GM10847 (cell line): ENCODE data around the gene DENND4B.

Experiments used
- POLR2A ChIP-seq: IDR thresholded peaks from 2 replicates; pipeline ENCODE4 v1.6.1; 2011; ENCODE audit not compliant: insufficient read length; ENCODE audit errors: extremely low read depth

The DENND4B gene

DNA sequence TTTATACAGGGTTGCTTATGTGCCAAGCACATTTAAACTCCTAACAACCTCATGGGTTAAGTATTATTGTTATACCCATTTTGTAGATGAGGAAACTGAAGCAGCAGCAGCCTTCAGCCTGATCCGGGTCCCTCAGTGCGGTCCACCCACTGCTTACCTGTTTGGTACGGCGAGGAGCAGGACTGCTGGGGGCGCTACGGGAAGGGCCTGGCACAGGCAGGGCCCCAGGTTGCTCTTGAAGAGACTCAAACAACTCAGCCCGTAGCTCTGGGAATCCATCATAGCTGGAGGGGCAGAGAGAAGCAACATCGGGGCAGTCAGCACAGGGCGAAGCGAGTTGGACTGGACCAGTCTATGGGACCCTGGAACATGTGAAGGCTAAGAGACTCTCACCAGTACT lies 9.2 kb downstream of the DENND4B start:
- no peak for TF ChIP-seq POLR2A

DNA sequence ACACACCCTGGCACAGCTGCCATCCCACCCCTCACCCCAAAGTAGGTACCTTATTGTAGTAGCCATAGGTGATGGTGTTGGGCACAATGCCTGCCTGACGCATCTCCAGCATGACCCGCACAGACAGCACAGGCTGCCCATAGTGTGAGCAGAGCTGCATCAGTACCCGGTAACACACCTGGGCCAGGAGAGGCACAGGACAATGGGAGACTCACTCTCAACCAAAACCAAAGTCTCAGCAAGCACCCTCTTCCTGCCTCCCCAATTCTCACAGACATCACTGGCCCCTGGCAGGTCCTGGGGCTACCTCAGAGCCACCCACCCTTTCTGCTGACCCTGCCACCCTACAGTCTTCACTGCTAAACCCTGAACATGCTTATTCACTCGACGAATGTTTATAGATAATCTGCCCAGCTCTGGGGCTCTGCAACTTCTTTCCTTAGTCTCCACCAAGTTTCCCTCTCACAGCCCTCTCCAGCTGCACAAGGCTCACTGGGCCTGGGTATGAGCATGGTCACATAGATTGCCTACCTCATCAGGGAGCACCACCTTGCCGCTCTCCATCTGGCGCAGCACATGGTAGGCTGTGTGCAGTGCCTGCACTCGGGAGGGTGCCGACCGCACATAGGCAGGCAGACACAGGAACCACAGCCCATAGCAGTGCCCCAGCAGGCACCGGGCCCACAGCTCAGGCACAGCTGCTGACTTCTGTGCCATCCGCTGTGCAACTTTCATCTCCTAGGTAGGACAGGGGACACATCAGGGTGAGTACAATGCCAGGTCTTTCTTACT lies 10.3 kb downstream of the DENND4B start:
- no peak for TF ChIP-seq POLR2A

DNA sequence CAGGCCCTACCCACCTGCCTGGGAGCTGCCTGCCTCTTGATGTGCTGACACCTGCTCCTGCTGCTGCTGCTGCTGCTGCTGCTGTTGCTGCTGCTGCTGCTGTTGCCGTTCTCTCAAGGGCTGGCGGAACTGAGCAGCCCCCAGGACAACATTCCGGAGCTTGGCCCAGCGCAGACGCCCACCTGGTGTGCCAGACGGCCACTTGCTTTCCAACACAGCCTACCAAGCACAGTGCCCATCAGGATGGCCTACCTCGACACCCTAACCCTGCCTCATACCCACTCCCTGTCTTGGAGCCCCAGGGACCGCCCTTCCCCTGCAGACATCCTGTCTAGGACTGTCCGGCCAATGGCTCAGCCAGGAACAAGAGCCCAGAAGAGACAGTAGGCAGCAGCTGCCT lies 11.8 kb downstream of the DENND4B start:
- no peak for TF ChIP-seq POLR2A

DNA sequence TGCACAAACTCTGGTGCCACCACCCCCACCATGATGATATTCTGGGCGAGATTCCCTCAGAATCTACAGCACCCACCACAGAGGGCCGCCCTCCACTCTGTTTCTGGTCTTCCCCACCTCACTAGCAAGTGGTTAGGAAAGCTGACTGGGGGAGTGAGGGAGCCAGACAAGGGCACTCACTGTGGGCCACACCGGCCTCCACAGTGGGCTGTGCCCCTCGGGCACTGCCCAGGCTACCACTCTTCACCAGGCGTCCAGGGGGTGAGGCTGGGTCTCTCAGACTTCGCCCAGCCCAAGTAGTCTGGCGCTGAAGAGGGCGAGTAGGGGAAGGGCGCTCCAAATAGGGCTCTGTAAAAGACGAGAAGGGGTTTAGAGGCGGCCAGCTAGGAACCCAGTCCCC lies 12.6 kb downstream of the DENND4B start:
- TF ChIP-seq POLR2A: no peak

DNA sequence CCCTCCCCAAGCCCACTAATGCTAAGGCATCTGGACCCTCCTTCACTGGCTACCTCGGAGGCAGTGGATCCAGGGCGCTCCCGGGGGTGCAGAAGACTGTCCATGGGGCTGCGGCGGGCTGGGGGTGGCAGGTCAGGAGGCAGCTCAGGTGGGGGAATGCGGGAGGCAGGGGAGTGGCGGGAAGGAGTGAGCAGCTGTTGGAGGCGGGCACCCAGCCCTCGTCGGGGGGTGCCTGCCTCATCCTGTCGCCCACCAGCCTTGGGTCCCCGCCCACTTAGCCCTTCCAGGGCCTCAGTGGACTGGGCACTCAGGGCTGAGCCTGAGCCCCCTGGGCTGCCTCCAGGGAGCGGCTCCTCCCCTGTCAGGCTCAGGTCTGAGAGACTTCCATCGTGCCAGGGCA lies 13.1 kb downstream of the DENND4B start:
- TF ChIP-seq POLR2A: no peak

DNA sequence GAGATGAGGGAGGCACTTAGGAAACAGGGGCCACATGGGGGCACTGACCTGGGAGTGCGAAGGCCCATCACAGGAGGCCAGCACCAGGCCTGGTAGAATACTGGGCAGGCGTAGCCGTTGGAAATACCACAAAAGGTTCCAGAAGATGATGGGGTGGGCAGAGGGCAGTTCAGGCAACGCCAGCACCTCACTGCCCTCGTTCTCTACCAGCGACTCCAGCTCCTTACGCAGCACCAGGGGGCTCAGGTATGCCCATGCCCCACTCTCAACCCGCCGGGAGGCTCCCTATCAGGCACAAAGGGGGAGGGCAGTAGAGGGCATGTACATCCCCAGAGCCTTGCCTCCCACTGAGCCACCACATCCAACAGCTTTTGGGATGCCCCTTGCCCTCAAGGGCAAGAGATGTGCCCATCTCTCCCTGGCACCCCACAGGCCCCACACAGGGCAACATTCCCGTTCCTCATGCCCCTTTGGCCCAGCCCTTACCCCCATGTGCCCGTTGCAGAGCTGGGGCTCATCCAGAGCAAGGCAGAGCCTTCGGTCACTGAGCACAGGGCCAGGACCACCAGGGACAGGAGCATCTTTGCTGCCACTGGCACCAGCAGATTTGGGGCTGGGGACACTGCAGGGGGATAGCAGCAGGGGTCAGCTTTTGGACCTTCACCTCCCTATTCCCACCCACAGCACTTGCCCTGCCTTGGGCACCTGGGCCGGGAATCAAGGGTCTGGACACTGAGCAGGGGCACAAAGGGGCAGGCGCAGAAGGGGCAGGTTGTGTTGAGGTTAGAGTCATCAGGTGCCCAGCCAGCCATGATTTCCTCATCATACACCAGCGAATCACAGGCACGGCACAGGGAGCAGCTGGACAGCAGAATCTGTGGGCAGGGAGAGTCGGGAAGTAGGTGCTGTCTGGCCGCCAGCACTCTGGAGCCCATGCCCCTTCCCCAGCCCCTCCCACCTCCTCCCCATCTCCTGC lies 14.1 kb downstream of the DENND4B start:
- TF ChIP-seq POLR2A: no peak

DNA sequence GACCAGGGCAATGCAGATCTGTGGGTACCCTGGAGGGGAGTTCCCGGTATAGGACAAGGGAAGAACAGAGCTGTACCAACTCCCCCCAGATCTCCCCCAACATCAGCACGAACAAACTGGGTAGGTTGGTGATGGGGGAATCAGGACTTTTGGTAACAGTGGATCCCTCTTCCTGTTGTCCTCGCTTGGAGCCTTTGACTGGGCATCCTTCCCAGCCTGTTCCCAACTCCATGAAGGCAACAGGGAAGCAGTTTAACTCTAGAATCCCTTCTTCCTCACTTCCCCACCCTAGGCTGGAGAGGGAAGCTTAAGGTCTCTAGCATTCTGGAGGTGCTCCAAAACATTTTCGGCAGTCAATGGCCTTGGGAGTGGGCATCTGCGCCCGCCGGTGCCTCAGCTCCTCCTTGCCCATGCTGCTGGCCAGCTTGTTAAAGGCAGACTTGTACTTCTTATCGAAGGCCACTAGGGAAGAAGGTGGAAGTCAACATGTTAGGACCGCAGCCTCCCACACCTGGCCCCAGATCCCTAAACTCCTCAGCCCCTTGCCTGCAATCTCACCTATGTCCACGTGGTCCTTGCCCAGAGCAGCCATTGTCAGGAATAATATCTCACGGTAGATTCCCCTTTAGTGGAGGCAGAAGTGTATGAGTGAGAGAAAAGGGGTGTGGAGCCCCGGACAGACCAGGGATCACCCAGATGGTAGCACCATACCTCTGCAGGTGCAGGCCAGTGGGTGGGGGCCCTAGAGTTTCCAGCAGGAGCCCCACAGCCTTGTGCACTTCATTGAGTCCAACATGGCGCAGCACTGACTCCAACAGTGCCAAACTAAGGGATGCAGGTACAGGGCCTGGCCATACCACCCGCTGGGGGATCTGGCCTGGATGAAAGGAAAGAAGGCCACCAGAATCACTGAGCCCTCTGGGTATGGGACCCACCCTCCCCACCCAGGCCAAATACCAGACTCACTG lies 16.3 kb downstream of the DENND4B start:
- TF ChIP-seq POLR2A: no peak

DNA sequence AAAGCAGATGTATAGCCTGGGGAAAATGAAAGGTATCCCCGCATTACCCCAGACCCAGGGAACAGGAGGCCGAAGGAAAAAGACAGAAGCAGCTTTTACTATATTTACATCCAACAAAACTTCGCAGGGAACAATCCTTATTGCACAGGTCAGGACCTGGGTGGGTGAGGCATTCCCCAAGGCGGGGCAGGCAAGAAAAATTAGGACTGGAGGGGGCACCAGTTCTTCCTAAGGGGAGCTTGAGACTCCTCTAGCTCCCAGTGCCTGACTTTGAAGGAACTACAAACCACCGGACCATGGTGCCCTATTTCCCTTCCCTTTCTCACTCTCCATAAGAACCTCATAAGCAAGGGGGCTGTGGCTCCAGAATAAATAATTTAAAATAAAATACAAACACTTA lies 17.1 kb downstream of the DENND4B start:
- no peak for TF ChIP-seq POLR2A

DNA sequence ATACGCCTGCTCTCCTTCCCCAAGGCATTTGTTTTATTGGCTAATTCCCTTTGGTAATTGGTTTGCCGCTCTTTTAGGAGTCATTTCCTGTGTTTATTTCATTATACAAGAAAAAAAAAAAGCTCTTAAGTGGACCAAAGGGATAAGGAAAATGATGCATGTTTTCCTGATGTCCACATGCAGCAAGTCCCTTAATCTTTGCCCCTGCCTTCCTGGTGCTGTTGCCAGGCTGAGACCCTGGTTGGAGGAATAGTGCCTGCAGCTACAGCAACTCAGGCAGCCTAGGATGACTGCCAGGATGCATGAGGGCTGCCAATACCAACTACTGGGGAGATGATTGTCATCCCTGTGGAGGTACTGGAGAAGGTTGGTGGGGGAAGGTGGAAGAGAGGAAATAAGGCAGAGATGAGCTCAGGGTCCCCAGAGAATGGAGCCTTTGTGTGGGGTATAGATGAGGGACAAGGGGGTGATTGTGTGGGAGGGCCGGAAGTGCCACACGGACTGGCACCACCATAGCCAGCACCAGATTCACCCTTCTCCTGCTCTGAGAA lies 17.7 kb downstream of the DENND4B start:
- no peak for TF ChIP-seq POLR2A

DNA sequence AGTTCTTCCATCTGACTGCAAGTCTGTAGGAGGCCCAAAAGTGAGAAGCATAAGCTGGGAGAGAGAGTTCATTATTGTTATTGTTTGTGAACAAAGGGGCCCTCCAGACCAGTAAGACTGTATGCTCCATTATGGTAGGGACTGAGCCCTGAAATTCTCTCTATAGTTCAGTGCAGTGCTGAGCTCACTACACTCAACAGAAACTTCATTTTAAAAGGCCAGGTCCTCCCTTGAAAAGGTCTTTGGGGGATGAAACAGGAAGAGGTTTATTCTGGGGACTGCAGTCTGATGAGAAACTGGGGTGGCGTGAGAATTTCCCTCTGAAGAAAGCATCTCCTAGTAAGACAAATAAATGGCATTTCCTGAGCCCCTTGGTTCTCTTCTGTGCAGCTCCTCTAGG lies 18.3 kb downstream of the DENND4B start:
- no peak for TF ChIP-seq POLR2A

DNA sequence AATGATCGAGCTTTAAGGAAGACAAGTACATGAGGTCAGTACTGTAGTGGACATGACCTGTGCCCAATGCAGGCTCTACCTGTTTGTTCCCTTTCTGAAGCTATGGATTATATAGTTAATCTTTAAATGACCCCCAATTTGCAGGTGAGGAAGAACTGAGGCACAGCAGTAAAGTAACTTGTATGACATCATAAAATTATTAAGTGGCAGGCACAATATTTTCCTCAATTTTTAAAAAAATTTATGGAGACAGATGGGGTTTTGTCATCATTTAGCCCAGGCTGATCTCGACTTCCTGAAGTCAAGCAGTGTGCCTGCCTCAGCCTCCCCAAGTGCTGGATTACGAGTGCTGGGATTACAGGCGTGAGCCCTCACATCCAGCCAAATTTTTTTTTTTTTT lies 20.1 kb downstream of the DENND4B start:
- no peak for TF ChIP-seq POLR2A

DNA sequence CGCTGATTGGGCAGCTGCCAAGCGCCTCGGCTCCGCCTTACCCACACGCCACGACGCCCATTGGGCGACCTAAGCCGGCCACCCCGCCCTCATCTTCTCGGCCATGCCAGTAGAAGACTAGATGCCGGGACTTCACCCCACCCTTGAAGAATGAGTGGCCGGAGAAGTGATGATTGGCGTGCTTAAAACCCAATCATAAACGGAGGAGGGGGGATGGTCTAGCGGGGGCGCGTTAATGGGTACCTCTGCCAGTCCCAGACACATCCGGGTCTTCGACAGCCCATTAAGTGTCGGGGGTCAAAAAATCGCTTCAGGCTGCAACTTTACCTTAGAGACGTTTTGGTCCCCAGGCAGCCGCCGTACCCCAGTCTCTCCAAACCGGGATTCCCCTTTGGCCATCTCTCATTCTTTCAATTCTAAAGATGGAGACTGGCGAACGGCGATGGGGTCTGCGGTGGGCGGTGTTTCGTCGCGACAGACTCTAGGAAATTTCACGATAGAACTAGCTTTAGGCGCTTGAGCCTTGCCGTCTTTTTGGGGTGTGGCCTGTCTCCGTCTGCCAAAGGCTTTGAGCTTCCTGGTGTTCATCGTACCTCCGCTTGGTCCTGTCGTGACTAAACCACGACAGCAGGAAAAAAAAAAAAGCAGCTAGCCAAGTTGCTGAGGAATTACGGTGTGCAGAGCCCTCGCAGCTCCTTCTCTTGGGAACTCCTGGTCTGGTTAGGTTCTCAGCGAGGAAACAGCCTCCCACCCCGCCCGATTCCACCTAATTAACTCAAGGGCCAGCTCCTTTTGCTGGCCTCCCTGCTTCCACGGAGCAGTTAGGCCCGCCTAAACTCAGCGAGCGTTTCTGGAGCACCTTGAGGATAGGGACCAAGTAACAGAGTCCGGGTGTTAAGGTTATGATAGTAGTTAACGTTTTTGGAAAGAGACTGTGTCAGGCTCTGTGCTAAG lies 23.3 kb downstream of the DENND4B start, which contains the start of gene GATAD2B:
TSS of gene GATAD2B (minus strand) at position 1 of the 954 bp plus-strand sequence. CDS start 94,625 bp downstream, outside the sequence.
- TF ChIP-seq POLR2A: peak; percentile 29
